HG03103 (cell line): Measurements from ENCODE around the gene FRY.

Source experiments
- ATAC-seq: cut with Tn5 transposase; IDR thresholded peaks from one replicate; pipeline ENCODE4 v1.9.1; 2021; ENCODE audit warnings: low read depth; ENCODE audit not compliant: unreplicated experiment

FRY gene

GRCh38 chr13:32164622-32165268 lies 133.2 kb downstream of the FRY start:
- no peak for ATAC-seq

GRCh38 chr13:32165796-32166195 lies 134.2 kb downstream of the FRY start:
- no peak for ATAC-seq

GRCh38 chr13:32168131-32168530 lies 136.6 kb downstream of the FRY start:
- no peak for ATAC-seq

- ATAC-seq, result no peak
Measured at GRCh38 chr13:32170841-32171240, 139.3 kb downstream of the FRY start.

GRCh38 chr13:32173881-32174280 lies 142.3 kb downstream of the FRY start:
- no peak for ATAC-seq

GRCh38 chr13:32174366-32174765 lies 142.8 kb downstream of the FRY start:
- no peak for ATAC-seq

GRCh38 chr13:32175307-32175706 lies 143.7 kb downstream of the FRY start:
- no peak for ATAC-seq

- ATAC-seq, result no peak
Measured at GRCh38 chr13:32175943-32176342, 144.4 kb downstream of the FRY start.

GRCh38 chr13:32176696-32177095 lies 145.1 kb downstream of the FRY start:
- no peak for ATAC-seq

- no peak for ATAC-seq
Measured at GRCh38 chr13:32178763-32179162, 147.2 kb downstream of the FRY start.

GRCh38 chr13:32179708-32180107 lies 148.1 kb downstream of the FRY start:
- no peak for ATAC-seq

GRCh38 chr13:32187651-32188050 lies 156.1 kb downstream of the FRY start:
- no peak for ATAC-seq

- ATAC-seq, result no peak
Measured at GRCh38 chr13:32191452-32191998, 160.0 kb downstream of the FRY start.

- no peak for ATAC-seq
Measured at GRCh38 chr13:32195713-32196112, 164.1 kb downstream of the FRY start.

- ATAC-seq, result no peak
Measured at GRCh38 chr13:32199168-32199567, 167.6 kb downstream of the FRY start.

- ATAC-seq, result no peak
Measured at GRCh38 chr13:32200741-32201140, 169.2 kb downstream of the FRY start.

GRCh38 chr13:32201809-32202208 lies 170.2 kb downstream of the FRY start:
- no peak for ATAC-seq

- no peak for ATAC-seq
Measured at GRCh38 chr13:32202268-32202667, 170.7 kb downstream of the FRY start.

GRCh38 chr13:32203221-32203620 lies 171.6 kb downstream of the FRY start:
- no peak for ATAC-seq

GRCh38 chr13:32203736-32204135 lies 172.2 kb downstream of the FRY start:
- ATAC-seq, result no peak

GRCh38 chr13:32205431-32206096 lies 174.0 kb downstream of the FRY start:
- ATAC-seq, result no peak

- ATAC-seq, result no peak
Measured at GRCh38 chr13:32206097-32206740, 174.6 kb downstream of the FRY start.
